Tibial artery (tissue), 4 donors: ENCODE results near the gene CEP126.
"Not testable (repeated sequence)": the region's sequence is repeated elsewhere in the genome, so short reads cannot be mapped to it uniquely, and the experiment has no call there.

Experiments used
- DNase-seq, 2 donors: peaks; one replicate each; pipeline ENCODE4 v3.0.0-alpha.2; 2019
- H3K27ac ChIP-seq, 2 donors: fragments of 200-600 bp; sonication (generic) in 1 of 2; 1 replicate in 1 of 2; 2 replicates in 1 of 2; pipeline ENCODE4 v1.5.1; 2018 to 2019; ENCODE audit warnings: mild to moderate bottlenecking in 1 of 2
- H3K27me3 ChIP-seq, 2 donors: fragments of 200-600 bp; sonication (generic) in 1 of 2; one replicate each; pipeline versions ENCODE4 v1.5.1 to v1.6.0; 2016 to 2019
- H3K36me3 ChIP-seq, 3 donors: fragments of 200-600 bp; sonication (generic) in 2 of 3; one replicate each; pipeline ENCODE4 v1.5.1; 2016 to 2019; ENCODE audit warnings: mild to moderate bottlenecking in 2 of 3
- H3K4me1 ChIP-seq, 4 donors: fragments of 200-600 bp; sonication (generic) in 2 of 4; 1 replicate in 3 of 4; 2 replicates in 1 of 4; pipeline ENCODE4 v1.5.1; 2016 to 2019
- H3K4me3 ChIP-seq, 2 donors: fragments of 200-600 bp; sonication (generic) in 1 of 2; 1 replicate in 1 of 2; 2 replicates in 1 of 2; pipeline ENCODE4 v1.5.1; 2018 to 2019; ENCODE audit warnings: mild to moderate bottlenecking in 2 of 2
- H3K9me3 ChIP-seq, 3 donors: fragments of 200-600 bp; sonication (generic) in 1 of 3; one replicate each; pipeline ENCODE4 v1.5.1; 2016 to 2019
- CTCF ChIP-seq, 2 experiments: fragments of 200-600 bp in 1 of 2; fragments of 450-650 bp in 1 of 2; IDR thresholded peaks; one replicate each; pipeline ENCODE4 v1.5.1; 2017 to 2019; ENCODE audit warnings: antibody characterized with exemption in 2 of 2, mild to moderate bottlenecking in 1 of 2, moderate library complexity in 1 of 2
- intact Hi-C: fragments of 100-400 bp; cut with DNase I; formaldehyde crosslinking; loops from one replicate; pipeline ENCODE4 v1.15.0; 2023; ENCODE audit warnings: low total_unique reads

Gene CEP126

GRCh38 chr11:101975734-101976133 lies 60.9 kb downstream of the CEP126 start:
- H3K27me3 ChIP-seq = no peaks in the 10 kb centered on the region
- DNase-seq = no peak
- intact Hi-C loops = no loop called here
- H3K4me1 ChIP-seq = no peaks in the 10 kb centered on the region
- no peak overlapping the region for H3K4me3 ChIP-seq
- H3K27ac ChIP-seq = no peak overlapping the region
- H3K9me3 ChIP-seq = no peaks in the 10 kb centered on the region
- no peak for TF ChIP-seq CTCF (IDR thresholded peaks at IDR 0.05)
- H3K36me3 ChIP-seq = peaks cover 8 to 14% (median 12%) of the 10 kb centered on the region in 3 donors

GRCh38 chr11:101987370-101987769 lies 72.6 kb downstream of the CEP126 start:
- Histone ChIP-seq H3K36me3 (peaks cover 18 to 28% (median 24%) of the 10 kb centered on the region in 3 donors), H3K4me3 (no peak overlapping the region), H3K4me1 (no peaks in the 10 kb centered on the region), H3K9me3 (no peaks in the 10 kb centered on the region), H3K27me3 (no peaks in the 10 kb centered on the region), H3K27ac (no peak overlapping the region)
- intact Hi-C loops = no loop called here
- no peak for TF ChIP-seq CTCF (IDR thresholded peaks at IDR 0.05)
- no peak for DNase-seq

GRCh38 chr11:101993172-101993571 lies 78.4 kb downstream of the CEP126 start:
- Histone ChIP-seq H3K4me1 (no peaks in the 10 kb centered on the region), H3K27ac (no peak overlapping the region), H3K27me3 (no peaks in the 10 kb centered on the region), H3K4me3 (no peak overlapping the region), H3K9me3 (no peaks in the 10 kb centered on the region), H3K36me3 (peaks cover 10 to 37% (median 29%) of the 10 kb centered on the region in 3 donors)
- TF ChIP-seq CTCF (IDR thresholded peaks at IDR 0.05) = no peak
- DNase-seq = no peak
- intact Hi-C loops = no loop called here

- H3K36me3 ChIP-seq = peaks cover 5 to 37% (median 30%) of the 10 kb centered on the region in 3 donors
- H3K27me3 ChIP-seq, intact Hi-C loops, H3K4me1 ChIP-seq, H3K27ac ChIP-seq, DNase-seq, H3K9me3 ChIP-seq, H3K4me3 ChIP-seq: not testable (repeated sequence)
These were observed 79.3 kb downstream of the CEP126 start for GRCh38 chr11:101994052-101994469.

GRCh38 chr11:101996111-101996510 lies 81.3 kb downstream of the CEP126 start:
- H3K27me3 ChIP-seq = no peaks in the 10 kb centered on the region
- no peak overlapping the region for H3K4me3 ChIP-seq
- no peak overlapping the region for H3K27ac ChIP-seq
- no peaks in the 10 kb centered on the region for H3K4me1 ChIP-seq
- peaks cover 5 to 36% (median 27%) of the 10 kb centered on the region in 3 donors for H3K36me3 ChIP-seq
- H3K9me3 ChIP-seq = no peaks in the 10 kb centered on the region
- DNase-seq = no peak
- TF ChIP-seq CTCF (IDR thresholded peaks at IDR 0.05) = no peak
- intact Hi-C loops = no loop called here

- intact Hi-C loops = no loop called here
- H3K36me3 ChIP-seq = peaks cover 0 to 25% (median 10%) of the 10 kb centered on the region in 3 donors
- DNase-seq = no peak
- no peak overlapping the region for H3K27ac ChIP-seq
- H3K4me1 ChIP-seq = no peaks in the 10 kb centered on the region
- no peak for TF ChIP-seq CTCF (IDR thresholded peaks at IDR 0.05)
- no peaks in the 10 kb centered on the region for H3K9me3 ChIP-seq
- no peaks in the 10 kb centered on the region for H3K27me3 ChIP-seq
- no peak overlapping the region for H3K4me3 ChIP-seq
These were observed 87.0 kb downstream of the CEP126 start for GRCh38 chr11:102001657-102002338.
